ENCODE data around the gene FARS2.
"Not testable (repeated sequence)": the region's sequence is repeated elsewhere in the genome, so short reads cannot be mapped to it uniquely, and the experiment has no call there.

FARS2 gene

DNA sequence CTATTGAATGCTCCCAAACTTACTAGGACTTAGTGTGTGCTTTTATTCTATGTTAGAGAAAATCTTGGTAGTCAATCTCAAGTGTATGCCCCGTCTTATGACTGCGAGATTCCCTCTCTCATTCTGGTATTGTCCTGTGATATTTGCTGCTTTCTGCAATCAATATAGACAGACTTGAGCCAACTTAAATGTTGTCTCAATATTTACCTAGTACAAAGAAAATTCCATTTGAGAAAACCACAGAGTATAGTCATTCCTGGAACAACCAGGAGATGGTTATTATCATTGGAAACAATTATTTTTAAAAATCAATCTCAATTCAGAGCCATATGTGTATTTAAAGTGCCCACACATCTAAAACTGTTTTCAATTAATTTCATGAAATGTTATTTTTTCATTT lies 415.4 kb downstream of the FARS2 start:
- no peak for DNase-seq

DNA sequence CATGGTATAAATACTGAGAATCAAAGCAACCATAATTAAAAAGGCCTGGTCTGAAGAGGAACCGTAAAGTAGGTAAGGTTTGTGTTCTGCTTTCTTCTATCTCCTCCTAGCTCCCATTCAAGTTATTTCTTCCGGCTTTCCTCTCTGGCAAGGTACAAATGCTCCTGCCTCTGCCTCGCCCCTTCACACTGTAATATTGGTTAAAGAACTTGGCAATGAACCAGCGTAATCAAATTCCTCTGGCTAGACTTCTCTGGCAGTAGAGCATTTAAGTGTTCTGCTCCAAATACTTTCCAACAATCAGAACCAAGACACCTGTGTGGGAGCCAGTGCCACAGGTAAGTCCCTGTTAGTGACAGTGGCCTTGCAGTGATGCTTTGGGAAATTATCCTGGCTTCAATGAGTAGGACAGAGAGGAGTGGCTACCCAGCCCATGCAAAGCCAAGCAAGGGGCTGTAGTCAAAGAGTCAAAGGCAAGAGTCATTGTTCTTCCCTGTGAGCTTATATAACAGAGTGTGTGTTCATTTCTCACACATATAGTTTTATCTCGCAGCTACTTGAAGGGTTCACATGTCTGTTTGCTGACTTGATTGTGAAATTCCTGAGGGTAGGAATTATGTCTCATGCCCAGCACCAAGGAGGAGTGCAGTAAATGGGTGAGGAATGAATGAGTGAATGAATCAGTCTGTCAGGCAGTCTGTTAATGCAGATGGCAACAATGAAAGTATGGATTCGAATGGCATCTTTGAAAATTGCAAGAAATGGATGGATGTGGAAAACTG lies 416.1 kb downstream of the FARS2 start:
- DNase-seq: no peak

DNA sequence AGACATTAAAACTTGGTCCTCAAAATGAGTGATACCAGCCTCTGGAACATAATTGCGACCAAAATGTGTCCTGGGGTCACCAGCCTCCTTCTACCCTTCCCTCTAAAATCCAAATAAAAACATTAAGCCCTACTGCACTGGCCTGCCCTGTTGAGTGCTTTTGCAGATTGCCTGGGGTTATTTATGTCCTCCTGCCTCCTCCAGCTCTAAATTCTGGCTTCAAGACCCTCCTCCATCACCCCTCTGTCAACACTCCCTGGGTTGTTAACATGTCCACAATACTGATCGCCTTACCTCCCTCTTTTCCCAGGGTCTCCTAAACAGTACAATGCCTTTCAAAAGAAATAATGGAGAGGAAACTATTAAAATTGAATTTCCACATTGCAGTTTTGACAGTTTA lies 418.0 kb downstream of the FARS2 start:
- no peak for DNase-seq

DNA sequence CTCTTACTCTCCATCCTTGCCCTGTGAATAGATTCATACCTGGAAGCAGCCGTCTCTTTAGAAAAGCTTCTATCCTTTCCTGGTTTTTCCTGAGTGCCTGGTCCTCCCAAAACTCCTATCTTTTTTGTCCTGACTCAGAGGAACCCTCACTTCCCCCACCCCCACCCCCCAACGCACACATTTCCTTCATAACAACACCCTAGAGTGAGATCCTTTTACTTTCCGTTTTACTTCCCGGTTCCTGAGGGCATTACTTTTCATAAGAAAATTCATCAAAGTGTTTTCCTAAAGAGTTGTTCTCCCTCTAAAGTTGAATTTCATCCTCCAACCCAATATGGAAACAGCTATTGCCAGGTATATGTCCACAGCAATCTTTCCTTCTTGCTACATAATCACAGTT lies 418.4 kb downstream of the FARS2 start:
- DNase-seq: no peak

DNA sequence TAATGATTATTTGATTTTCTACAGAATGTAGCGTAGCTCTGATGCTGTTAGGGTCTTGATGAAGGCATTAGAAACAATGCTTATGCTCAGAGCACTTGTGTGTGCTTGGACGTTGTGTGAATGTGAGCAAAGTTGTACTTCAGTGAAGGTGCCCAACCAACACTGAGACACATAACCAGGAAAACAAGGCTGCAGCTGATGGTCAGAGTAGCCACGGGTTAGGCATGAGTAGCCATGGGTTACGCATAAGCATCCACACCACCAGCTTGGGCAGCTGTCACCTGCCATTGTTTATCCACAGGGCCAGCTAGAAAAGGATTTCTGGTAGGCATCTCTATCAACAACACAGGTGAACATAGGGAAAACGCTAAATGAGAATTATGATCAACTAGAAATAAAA lies 418.8 kb downstream of the FARS2 start:
- no peak for DNase-seq

DNA sequence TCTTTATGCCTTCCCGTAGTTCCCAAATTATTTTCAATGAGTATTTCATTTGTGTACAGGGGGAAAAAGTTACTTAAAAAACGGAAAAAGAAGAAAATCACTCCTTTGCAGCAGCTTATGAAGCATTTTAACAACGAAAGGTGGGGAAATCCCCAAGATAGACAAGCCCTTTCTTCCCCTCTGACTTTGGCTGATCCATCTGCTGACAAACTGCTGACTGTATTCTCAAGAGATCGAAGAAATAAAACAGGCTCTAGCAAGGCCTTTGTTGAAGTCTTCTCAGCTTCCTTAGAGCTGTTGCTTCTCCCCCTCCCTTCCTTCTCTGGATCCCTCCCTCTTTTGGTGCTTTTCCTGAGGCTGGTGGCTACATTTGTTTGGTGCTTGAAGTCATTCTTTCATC lies 420.2 kb downstream of the FARS2 start:
- no peak for DNase-seq

DNA sequence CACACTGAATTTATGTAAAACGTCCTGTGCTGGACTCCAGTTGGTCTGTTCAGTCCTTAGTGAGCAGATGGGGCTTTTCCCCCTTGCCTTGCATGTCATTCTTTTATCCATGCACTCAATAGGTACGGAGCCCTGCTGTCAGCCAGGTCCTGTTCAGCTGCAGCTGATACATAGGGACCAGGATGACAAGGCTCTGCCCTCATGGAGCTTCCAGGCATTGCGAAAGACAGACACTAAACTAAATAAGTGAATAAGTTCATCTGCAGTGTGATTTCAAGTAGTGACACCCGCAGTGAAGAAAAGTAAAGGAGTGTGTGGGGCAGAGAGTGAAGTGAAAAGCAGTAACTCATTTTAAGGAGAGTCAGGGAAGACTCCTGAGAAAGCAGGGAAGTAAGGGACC lies 421.2 kb downstream of the FARS2 start:
- no peak for DNase-seq

DNA sequence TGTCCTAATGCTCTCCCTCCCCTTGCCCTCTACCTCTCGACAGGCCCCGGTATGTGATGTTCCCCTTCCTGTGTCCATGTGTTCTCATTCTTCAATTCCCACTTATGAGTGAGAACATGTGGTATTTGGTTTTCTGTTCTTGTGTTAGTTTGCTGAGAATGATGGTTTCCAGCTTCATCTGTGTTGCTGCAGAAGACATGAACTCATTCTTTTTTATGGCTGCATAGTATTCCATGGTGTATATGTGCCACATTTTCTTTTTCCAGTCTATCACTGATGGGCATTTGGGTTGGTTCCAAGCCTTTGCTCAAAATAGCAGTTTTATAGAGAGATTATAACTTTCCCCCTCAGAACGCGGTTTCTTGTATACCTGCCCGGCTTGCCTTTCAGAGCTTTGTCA lies 422.4 kb downstream of the FARS2 start:
- DNase-seq: not testable (repeated sequence)

DNA sequence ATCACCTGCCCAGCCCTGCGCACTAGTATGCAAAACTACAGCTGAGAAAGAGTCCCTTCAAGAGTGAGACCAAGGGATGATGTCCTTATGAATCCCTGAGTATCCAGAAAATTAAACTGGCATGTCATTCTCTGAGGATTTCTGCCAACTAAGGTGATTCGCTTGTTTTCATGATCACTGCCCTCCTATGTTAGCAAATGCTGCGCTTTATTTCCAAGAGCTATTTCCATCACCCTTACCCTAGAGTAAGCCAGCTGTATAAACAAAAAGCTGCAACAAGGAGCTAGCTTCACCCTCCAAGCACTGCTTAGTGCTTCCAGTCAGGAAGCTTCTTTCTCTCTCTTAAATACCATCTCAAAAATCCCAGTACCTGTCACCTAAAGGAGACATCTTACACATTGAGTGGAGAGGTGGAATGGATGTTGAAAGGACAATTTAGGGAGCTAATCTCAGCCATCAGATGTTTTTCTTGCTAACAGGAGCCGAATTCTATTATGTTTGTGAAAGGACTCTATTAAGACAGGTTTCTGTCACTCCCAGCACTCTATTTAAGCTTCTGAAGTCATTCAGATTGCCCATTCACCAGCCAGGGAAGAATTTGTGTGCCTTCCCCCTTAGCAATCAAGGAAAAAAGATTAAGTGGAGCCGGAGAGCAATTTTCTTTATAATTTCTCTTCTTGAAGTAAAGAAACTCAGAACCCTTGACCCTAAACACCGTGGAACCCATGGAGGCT lies 423.2 kb downstream of the FARS2 start:
- no peak for DNase-seq

DNA sequence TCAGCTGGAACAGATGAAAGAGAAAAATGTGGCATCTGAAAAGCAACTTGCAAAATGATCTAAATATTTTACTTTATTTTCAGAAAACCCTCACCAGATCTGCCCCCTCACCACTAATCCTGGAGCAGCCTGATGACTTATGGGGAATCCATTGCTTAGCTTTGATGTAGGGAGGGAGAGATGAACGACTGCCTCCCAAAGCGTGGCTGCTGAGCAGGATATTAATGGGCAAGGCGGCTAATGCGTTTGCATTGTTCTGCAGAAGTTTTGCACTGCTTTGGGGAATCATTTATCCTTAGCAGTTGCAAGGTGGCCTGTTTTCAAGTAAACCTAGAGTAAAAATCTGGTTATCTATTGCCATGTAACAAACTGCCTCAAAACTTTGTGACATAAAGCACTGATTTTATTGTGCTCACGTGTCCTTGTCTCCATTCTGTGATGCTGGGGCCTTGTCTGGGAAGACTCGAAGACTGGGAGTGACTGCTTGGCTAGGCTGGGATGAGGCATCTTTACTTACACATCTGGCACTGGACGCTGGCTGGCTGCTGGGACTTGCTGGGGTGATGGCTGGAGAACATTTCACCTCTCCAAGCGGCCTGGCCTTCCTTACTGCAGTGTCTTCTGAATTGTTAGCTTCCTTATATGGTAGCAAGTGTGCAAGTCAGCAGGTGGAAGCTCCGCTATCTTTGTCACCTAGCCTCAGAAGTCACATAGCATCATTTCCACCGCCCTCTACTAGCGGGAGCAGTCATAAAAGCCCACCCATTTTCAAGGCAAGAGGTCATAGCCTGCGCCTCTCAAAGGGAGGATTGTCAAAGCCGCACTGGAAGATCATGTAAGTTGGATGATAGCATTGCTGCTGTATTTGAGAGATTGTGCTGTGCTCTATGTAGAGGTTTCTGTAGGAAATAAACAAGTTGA lies 432.2 kb downstream of the FARS2 start:
- DNase-seq: no peak

DNA sequence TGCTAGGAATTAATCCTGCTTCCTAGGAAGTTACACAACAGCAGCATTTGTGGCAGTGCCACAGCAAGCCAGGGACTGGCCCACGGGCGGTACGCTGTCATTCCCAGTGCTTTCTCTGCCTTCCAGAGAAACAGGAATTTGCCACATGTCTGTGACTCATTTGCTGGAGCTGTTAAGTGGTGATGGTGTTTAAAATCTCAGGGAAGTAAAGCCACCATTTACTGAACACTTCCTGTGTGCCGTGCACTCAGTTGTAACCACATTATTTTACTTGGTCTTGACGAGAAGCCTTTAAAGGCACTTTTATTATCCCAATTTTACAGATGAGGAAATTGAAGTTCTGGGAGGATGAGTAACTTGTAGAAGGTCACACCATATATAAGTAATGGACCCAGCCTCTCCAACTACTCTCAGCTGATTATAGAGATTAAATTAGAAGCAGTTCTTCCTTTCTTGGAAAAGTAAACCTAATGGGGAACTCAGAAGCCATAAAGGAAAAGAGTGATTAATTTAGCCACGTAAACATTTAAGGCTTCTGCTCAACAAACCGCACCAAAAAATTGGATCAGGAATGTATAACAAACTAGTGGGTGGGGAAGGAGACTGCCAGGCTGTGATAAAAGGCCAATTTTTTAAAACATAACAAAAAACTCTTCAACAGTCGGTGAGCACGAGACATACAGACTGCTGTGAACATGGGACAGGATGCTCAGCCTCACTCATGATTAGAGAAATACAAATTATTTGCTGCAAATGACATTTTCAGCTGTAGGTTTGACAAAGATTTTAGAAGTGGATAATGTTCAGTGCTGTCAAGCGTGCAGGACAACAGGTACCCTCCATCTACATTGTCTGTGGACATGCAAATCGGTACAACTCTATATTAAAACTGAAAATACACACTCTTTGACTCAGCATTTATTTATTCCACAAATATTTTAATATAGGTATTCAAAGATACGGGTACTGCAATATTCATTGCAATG lies 434.2 kb downstream of the FARS2 start:
- no peak for DNase-seq

DNA sequence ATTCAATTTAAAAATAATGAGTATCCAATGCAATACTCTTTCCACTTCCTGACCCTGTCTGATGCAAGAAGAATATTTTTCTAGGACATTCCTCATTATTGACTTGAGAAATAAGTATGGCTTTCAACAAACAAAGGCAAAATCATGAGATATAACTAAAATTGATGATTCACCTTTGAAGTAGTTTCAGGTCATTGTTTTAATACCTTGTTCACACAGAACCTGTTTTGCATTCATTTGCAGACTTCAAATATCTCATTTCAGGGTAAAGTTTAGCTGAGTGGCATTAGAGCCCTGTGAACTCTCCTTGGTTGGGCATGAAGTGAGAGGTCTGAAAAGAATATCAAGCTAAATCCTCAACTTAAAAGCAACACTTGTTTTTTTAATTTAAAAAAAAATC lies 436.2 kb downstream of the FARS2 start:
- DNase-seq: no peak

DNA sequence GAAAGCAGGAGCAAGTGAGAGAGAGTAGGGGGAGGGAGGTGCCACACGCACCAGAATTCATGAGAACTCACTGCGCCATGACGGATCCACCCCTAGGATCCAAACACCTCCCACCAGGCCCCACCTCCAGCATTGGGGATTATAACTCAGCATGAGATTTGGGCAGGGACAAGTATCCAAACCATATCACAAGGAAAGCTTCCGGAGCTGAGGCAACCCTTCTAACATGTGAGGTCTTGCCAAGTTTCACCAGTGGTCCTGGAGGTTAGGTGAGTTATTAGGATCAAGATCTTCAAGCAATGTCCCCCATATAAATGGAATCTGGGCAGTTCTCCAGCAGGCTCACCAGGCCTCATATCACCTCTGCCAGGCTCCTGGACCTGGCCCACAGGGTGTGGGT lies 437.0 kb downstream of the FARS2 start:
- no peak for DNase-seq

DNA sequence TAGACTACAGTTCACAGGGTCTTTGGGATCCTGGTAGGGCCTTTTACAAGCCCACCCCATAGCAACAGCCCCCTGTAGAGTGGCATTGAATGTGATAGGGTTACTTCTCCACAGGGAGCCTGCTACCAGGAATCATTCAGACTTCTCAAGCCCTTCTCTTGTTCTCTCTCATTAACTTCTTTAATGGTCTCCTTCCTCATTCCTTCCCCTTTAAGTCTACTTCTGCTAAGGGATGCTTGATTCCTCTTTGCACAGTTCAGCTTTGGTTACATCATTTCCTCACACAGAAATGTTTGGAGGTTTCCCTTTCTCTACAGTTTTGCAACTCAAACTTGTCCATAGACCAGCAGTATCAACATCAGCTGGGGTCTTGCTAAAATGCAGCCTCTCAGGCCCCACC lies 437.8 kb downstream of the FARS2 start:
- DNase-seq: not testable (repeated sequence)

DNA sequence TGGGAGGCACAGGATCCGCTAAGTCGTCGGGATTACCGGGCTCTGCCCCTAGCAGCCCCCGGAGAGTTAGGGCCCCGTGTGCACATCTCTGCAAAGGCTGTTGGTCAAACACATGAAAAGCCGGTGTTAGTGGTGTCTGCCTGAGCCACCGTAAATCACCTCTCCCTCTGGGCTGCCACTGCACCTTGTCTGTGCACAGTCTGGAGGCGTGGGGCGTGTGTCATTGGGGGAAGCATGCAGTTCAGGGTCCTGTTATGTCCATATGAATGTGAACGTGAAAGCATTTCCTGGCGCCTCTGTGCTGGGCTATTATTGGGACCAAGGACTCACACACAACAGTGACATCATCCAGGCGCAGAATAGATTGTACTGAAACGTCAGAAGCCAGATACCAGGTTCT lies 439.9 kb downstream of the FARS2 start:
- no peak for DNase-seq

DNA sequence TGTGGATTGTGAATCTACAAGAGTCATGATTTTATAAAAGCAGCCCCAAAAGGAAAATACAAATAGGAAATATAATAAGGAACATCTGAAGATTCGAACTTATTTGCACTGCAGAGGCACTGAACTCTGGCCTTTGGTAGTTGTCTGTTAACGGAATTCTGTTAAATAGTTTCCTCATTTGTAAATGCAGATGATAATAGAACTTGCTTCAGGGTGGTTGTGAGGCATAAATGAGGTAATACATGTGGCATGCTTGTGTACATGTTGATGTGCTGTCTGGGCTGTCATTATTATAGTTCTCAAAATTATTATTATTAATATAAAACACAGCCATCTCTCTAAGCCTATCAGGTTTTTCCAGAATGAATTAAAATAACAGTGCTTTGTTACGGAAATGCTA lies 443.4 kb downstream of the FARS2 start:
- DNase-seq: no peak

DNA sequence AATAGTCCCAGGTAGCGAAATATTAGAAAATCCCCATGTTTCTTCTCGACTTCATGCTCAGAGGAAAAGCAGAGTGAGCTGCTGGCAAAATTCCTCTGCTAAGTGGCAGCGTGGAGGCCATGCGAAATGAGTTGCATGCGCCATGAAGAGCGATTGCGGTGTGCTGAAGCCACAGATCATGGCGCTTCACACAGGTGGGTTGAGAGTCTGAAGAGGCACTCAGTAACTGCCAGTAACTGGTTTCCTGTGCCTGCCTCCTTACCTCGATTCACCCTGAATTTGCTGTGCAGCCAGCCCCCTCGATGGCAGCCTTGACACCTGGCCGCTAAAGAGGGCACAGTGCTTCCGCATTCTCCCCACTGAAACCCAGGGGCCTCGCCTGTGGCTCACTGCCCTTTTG lies 443.9 kb downstream of the FARS2 start:
- no peak for DNase-seq

DNA sequence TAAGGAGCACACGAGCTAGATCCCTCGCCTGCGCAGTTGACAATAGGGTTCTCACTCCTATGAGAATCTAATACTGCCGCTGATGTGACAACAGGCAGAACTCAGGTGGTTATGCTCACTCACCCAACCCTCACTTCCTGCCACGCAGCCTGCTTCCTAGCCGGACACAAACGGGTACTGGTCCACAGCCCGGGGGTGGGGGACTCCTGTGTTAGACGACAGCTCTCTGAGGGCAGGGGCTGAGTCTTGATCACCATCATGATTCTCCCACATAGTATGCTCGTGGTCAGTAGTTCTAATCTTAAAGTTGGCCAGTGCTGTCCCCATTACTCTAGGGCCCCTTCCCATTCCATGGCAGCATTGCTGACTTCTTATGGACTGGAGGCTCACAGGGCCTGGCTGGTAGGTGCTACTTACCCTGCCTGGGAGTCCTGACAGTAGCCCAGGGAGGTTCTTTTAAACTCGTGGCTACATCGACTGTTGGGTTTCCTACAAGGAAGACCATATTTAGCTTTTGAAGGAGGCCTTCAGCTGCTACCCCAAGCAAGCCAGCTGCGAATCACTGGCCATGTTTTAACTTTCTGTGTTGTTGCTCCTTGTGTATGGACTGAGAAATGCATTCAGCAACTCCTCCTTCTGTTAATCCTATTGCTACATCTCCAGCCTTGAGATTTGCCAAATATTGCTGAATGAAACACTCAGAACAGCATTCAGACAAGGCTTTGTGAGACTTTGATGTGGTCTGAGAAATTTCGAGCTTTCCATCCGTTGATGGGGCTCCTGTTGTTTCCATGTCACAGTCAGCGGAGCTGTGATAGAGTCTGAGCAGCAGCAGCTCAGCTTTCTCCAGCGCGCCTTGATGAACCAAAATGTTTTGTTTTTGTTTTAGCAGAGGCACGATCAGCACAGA lies 445.1 kb downstream of the FARS2 start:
- no peak for DNase-seq

DNA sequence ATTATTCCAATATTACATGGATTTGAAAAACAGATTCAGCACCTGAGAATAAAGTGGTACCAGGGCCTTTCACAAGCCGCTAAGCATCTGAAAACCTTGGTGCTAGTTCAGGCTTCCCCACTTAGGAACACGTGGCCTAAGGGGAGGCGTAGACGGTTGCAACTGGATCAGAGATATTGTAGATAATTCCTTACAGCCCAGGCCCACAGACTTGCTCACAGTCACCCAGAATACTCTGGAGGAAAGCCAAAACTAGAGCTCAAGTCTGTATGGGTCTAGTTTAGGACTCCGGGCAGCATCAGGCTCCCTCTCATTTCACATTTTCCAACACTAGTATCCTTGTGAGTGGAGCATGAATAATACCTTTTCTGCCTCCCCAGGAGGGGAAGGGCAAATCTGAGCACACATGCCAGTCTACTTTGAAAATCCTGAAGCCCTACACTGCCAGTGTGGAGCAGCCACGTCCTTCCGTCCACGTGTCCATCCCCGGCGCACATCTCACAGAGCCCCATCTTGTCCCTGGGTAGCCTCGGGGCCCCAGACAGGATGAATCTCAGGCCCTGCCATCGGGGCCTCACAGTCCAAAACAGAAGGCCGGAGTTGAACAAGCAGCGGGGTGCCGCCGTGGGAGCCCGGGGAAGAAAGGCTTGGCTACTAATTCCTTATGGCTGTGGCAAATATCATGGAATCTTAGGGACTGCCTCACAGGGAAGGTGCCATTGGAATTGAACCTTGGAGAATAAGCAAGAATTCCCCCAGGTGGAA lies 446.1 kb downstream of the FARS2 start:
- DNase-seq: no peak

DNA sequence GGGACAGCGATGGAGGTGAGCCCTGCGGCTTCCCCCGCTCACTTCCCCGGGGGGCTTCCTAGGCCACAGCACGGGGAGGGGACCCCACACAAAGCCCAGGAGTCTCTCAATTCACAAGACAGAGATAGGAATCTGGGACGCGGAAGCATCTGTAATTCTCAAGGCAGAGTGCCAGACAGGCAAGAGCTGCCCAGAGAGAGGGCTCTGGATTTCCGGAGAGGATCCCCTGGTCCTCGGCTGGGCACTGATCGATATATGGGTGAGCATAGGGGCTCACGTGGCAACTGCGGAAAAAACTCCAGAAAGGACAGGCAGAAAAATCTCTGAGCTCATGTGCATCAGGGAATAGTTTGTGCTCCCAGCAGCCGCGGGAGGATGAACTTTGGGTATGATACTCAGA lies 449.2 kb downstream of the FARS2 start:
- DNase-seq: no peak
